NCI-H82 treated with DMSO at 0.1 percent for 48 hours (cell line): ENCODE measurements around the gene SLC12A1.

ENCODE experiments used
- DNase-seq: peaks from one replicate; lab custom pipeline; 2025; ENCODE audit not compliant: unreplicated experiment; lab: John Stamatoyannopoulos, UW

The SLC12A1 gene

GRCh38 chr15:48242015-48242414 is 35.9 kb downstream of the SLC12A1 start:
- no peak for DNase-seq

- DNase-seq: no peak
These were observed 36.4 kb downstream of the SLC12A1 start for GRCh38 chr15:48242535-48242934.

- no peak for DNase-seq
These were observed 38.8 kb downstream of the SLC12A1 start for GRCh38 chr15:48244921-48245320.

GRCh38 chr15:48248414-48248813 is 42.3 kb downstream of the SLC12A1 start:
- DNase-seq: no peak

GRCh38 chr15:48250640-48251076 is 44.6 kb downstream of the SLC12A1 start:
- peak; percentile 38 for DNase-seq

GRCh38 chr15:48253172-48253571 is 47.1 kb downstream of the SLC12A1 start:
- DNase-seq: no peak

- DNase-seq: no peak
These were observed 59.0 kb downstream of the SLC12A1 start for GRCh38 chr15:48265135-48265534.

GRCh38 chr15:48266024-48266689 is 60.1 kb downstream of the SLC12A1 start:
- peak; percentile 66 for DNase-seq

GRCh38 chr15:48267766-48268165 is 61.7 kb downstream of the SLC12A1 start:
- peak; percentile 85 for DNase-seq

- peak; percentile 85 for DNase-seq
These were observed 66.9 kb downstream of the SLC12A1 start for GRCh38 chr15:48273049-48273448.

- DNase-seq: no peak
These were observed 72.6 kb downstream of the SLC12A1 start for GRCh38 chr15:48278666-48279065.

- peak; percentile 81 for DNase-seq
These were observed 73.5 kb downstream of the SLC12A1 start for GRCh38 chr15:48279608-48280007.

- no peak for DNase-seq
These were observed 75.6 kb downstream of the SLC12A1 start for GRCh38 chr15:48281674-48282073.

GRCh38 chr15:48282216-48282615 is 76.1 kb downstream of the SLC12A1 start:
- DNase-seq: no peak

- DNase-seq: peak; percentile 82
These were observed 77.5 kb downstream of the SLC12A1 start for GRCh38 chr15:48283396-48284145.

- DNase-seq: no peak
These were observed 79.5 kb downstream of the SLC12A1 start for GRCh38 chr15:48285329-48286214.

GRCh38 chr15:48289628-48290027 is 83.5 kb downstream of the SLC12A1 start:
- no peak for DNase-seq

- no peak for DNase-seq
These were observed 86.4 kb downstream of the SLC12A1 start for GRCh38 chr15:48292458-48292857.

- no peak for DNase-seq
These were observed 91.6 kb downstream of the SLC12A1 start for GRCh38 chr15:48297668-48298067.

- no peak for DNase-seq
These were observed 92.8 kb downstream of the SLC12A1 start for GRCh38 chr15:48298914-48299313.

GRCh38 chr15:48300038-48300437 is 93.9 kb downstream of the SLC12A1 start:
- DNase-seq: no peak
